MM.1S (cell line): ENCODE data around the gene MGST3.

ENCODE experiments used
- DNase-seq: peaks from one replicate; pipeline ENCODE4 v3.0.0-alpha.2; 2015
- H2AFZ ChIP-seq: fragments of 300-600 bp; sonication (generic); 2 replicates; pipeline ENCODE4 v1.6.0; 2016; ENCODE audit warnings: antibody characterized with exemption, low read length
- H3F3A ChIP-seq: fragments of 300-600 bp; sonication (generic); 2 replicates; pipeline ENCODE4 v1.6.1; 2016; ENCODE audit warnings: mild to moderate bottlenecking, antibody characterized with exemption, low read length, moderate library complexity, mixed read lengths; ENCODE audit not compliant: insufficient read depth
- H3K27ac ChIP-seq: fragments of 300-600 bp; sonication (generic); 2 replicates; pipeline ENCODE4 v1.5.1; 2016; ENCODE audit warnings: mild to moderate bottlenecking, low read length
- H3K27me3 ChIP-seq: fragments of 300-600 bp; sonication (generic); replicated peaks from 2 replicates; pipeline ENCODE4 v1.6.0; 2016; ENCODE audit warnings: low read length; ENCODE audit not compliant: insufficient read depth
- H3K36me3 ChIP-seq: fragments of 300-600 bp; sonication (generic); replicated peaks from 2 replicates; pipeline ENCODE4 v1.6.1; 2016; ENCODE audit warnings: mild to moderate bottlenecking, low read length, mixed read lengths; ENCODE audit not compliant: insufficient read depth
- H3K4me1 ChIP-seq: fragments of 300-600 bp; sonication (generic); 2 replicates; pipeline ENCODE4 v1.6.1; 2016; ENCODE audit warnings: low read length, mixed read lengths
- H3K4me2 ChIP-seq: fragments of 300-600 bp; sonication (generic); 2 replicates; pipeline ENCODE4 v1.6.0; 2016; ENCODE audit warnings: low read depth, low read length
- H3K4me3 ChIP-seq: fragments of 300-600 bp; sonication (generic); 2 replicates; pipeline ENCODE4 v1.5.1; 2016; ENCODE audit warnings: low read length, mixed read lengths
- H3K79me2 ChIP-seq: fragments of 300-600 bp; sonication (generic); 2 replicates; pipeline ENCODE4 v1.6.1; 2016; ENCODE audit warnings: mixed run types, low read length, mixed read lengths
- H3K9ac ChIP-seq: fragments of 300-600 bp; sonication (generic); 2 replicates; pipeline ENCODE4 v1.6.1; 2016; ENCODE audit warnings: low read length, mixed read lengths
- H3K9me2 ChIP-seq: fragments of 300-600 bp; sonication (generic); replicated peaks from 2 replicates; pipeline ENCODE4 v1.6.1; 2016; ENCODE audit warnings: mild to moderate bottlenecking, low read length, mixed read lengths; ENCODE audit not compliant: insufficient read depth
- H3K9me3 ChIP-seq: fragments of 300-600 bp; sonication (generic); replicated peaks from 2 replicates; pipeline ENCODE4 v1.6.1; 2016; ENCODE audit warnings: mild to moderate bottlenecking, low read length, mixed read lengths; ENCODE audit not compliant: insufficient read depth
- H4K20me1 ChIP-seq: fragments of 300-600 bp; sonication (generic); 2 replicates; pipeline ENCODE4 v1.6.1; 2016; ENCODE audit warnings: mild to moderate bottlenecking, low read length, moderate library complexity, mixed read lengths; ENCODE audit not compliant: insufficient read depth
- CTCF ChIP-seq: fragments of 300-600 bp; sonication (generic); IDR thresholded peaks from 2 replicates; pipeline ENCODE4 v1.5.1; 2016; ENCODE audit warnings: antibody characterized with exemption, low read length, mixed read lengths
- EZH2 ChIP-seq: fragments of 300-600 bp; sonication (generic); optimal IDR thresholded peaks from 2 replicates; pipeline ENCODE3; 2017; ENCODE audit warnings: low read depth, mild to moderate bottlenecking, antibody characterized with exemption, low read length, mixed read lengths
- EZH2phosphoT487 ChIP-seq: fragments of 300-600 bp; sonication (generic); IDR thresholded peaks from 2 replicates; pipeline ENCODE4 v1.6.1; 2018; ENCODE audit warnings: antibody characterized with exemption, low read length

Gene MGST3

GRCh38 chr1:165697491-165697880 lies 66.5 kb downstream of the MGST3 start:
- Histone ChIP-seq H3K36me3 (peaks cover 4% of the 10 kb centered on the region; the same call in 1 of the 2 replicates), H3K9me2 (no peaks in the 10 kb centered on the region), H3F3A (peaks cover 17% of the 10 kb centered on the region), H3K9ac (peak overlapping the region; percentile 79; the same call in 1 of the 2 replicates), H3K9me3 (no peaks in the 10 kb centered on the region), H3K79me2 (peaks cover 37% of the 10 kb centered on the region), H3K4me3 (peak overlapping the region; percentile 74), H4K20me1 (no peaks in the 10 kb centered on the region), H2AFZ (no peak overlapping the region), H3K4me1 (peaks cover 10% of the 10 kb centered on the region), H3K27me3 (no peaks in the 10 kb centered on the region), H3K27ac (peak overlapping the region; percentile 78; the same call in 1 of the 2 replicates), H3K4me2 (peak overlapping the region; percentile 56)
- no peak for TF ChIP-seq EZH2
- no peak for TF ChIP-seq CTCF
- no peak for TF ChIP-seq EZH2phosphoT487
- no peak for DNase-seq

GRCh38 chr1:165697881-165698760 lies 67.1 kb downstream of the MGST3 start, which contains the start of gene ALDH9A1:
Gene ALDH9A1 (minus strand): TSS chr1:165698562. CDS start chr1:165698558, 4 bp downstream.
- Histone ChIP-seq H3K27ac (peak within 1 kb of the TSS; percentile 78), H3K36me3 (peaks cover 4% of the 10 kb centered on the region; the same call in 1 of the 2 replicates), H3K4me1 (peaks cover 10% of the 10 kb centered on the region), H3K4me2 (peak within 1 kb of the TSS; percentile 79), H3F3A (peaks cover 17% of the 10 kb centered on the region), H3K27me3 (no peaks in the 10 kb centered on the region), H2AFZ (peak within 1 kb of the TSS; percentile 98), H3K79me2 (peaks cover 37% of the 10 kb centered on the region), H3K9me3 (no peaks in the 10 kb centered on the region), H3K9me2 (no peaks in the 10 kb centered on the region), H4K20me1 (no peaks in the 10 kb centered on the region), H3K4me3 (peak within 1 kb of the TSS; percentile 74), H3K9ac (peak within 1 kb of the TSS; percentile 79)
- DNase-seq: peak; percentile 91
- peak; percentile 51 for TF ChIP-seq CTCF
- TF ChIP-seq EZH2phosphoT487: no peak

GRCh38 chr1:165698761-165699052 lies 67.7 kb downstream of the MGST3 start:
- Histone ChIP-seq H3K4me2 (peak overlapping the region; percentile 79), H2AFZ (peak overlapping the region; percentile 98), H3K9ac (peak overlapping the region; percentile 48; the same call in 1 of the 2 replicates), H3K79me2 (peaks cover 37% of the 10 kb centered on the region), H3K27me3 (no peaks in the 10 kb centered on the region), H3K9me3 (no peaks in the 10 kb centered on the region), H3K36me3 (peaks cover 4% of the 10 kb centered on the region; the same call in 1 of the 2 replicates), H3K4me3 (peak overlapping the region; percentile 74), H3K27ac (peak overlapping the region; percentile 15; the same call in 1 of the 2 replicates), H4K20me1 (no peaks in the 10 kb centered on the region), H3K4me1 (peaks cover 10% of the 10 kb centered on the region), H3F3A (peaks cover 17% of the 10 kb centered on the region), H3K9me2 (no peaks in the 10 kb centered on the region)
- TF ChIP-seq CTCF: no peak
- TF ChIP-seq EZH2phosphoT487: no peak
- no peak for TF ChIP-seq EZH2
- DNase-seq: no peak
